GM18861 (cell line): ENCODE results near the gene MX1.

Experiments
- ATAC-seq: cut with Tn5 transposase; IDR thresholded peaks from one replicate; pipeline ENCODE4 v1.9.1; 2021; ENCODE audit not compliant: unreplicated experiment

MX1 gene

GRCh38 chr21:41425954-41426675 is at the start of gene MX1:
MX1 (plus strand) TSS chr21:41426239; CDS start chr21:41432071, 5,832 bp downstream.
- peak; percentile 75 for ATAC-seq

DNA sequence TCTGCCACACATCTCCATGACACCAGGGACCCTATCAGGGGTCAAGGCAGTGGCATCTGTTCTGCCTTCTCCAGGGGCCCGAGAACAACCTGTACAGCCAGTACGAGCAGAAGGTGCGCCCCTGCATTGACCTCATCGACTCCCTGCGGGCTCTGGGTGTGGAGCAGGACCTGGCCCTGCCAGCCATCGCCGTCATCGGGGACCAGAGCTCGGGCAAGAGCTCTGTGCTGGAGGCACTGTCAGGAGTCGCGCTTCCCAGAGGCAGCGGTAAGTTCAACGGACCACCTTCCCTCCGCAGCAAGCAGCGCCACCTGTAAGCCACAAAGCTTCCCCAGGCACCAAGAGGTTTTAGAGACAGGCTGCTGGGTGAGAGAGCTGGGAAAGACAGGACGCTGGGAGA is 48.3 kb upstream of the MX1 start:
- ATAC-seq, result no peak

DNA sequence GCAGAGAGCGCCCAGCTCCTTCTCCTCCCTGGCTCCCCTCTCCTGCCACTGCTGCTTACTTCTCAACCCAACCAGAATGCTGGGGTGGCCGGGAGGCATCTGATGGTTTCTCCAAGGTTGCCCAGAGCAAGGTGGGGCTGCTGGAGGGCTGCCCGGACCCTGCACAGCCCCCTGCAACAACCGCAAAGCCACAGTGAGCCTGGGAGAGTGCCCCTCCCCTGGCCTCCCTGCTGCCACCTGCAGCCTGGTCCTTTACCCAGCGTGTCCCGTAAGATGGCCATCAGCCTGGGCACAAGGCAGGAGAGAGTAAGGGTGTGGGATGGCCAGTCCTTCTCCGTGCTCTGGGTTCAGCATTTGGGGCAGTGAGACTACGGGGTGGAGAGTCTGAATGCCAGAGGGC is 47.2 kb upstream of the MX1 start:
- no peak for ATAC-seq

GRCh38 chr21:41379901-41380300 is 46.1 kb upstream of the MX1 start:
- no peak for ATAC-seq

DNA sequence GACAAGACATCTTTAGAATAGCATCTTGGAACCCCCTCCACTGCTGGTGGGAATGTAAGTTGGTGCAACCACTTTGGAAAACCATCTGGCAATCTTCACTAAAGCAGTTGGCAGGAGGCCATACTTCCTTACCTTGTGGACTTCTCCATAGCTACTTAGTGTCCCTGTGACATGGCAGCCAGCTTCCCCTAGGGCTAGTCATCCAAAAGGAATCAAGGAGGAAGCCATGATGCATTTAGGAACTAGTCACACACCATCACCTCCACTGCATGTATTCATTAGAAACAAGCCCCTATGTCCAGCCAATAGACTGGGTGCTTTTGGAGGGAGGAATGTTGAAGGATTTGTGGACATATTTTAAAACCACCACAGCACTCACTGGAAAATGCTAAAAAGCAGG is 44.3 kb upstream of the MX1 start:
- ATAC-seq, result no peak

DNA sequence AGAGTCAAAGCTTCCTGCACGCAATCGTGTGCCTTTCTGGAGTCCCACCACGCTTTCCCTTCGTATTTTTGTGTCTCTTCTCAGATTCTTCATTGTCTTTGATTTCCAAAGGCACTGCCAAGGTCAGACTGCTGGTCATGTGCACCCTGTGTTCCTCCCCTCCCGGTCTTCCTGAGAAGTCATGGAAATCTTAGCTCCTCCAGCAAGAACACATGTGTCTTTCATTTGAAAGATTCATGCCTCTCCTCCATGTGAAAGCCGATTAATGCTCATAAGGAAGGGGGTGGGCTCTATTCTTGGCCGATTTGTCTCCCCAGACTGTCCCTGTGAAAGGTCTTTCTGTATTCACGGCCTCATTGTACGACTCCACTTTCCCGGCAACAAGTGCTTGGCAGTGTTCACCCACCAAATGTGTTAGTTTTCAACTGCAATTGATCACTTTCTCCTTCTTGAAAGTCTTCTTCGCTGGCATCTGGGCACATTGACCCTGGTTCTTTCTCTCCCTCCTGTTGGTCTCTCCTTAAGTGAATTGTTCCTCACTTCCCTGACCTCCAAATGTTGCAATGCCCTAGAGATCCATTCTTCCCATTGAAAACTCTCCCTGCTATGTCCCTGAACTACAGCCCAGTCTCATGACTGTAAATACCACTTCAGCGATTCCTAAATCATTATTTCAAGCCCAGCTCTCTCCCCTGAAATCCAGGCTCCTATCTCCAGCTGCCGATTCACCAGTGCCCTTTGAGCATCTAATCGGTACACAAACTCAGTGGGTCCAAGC is 38.8 kb upstream of the MX1 start:
- no peak for ATAC-seq

DNA sequence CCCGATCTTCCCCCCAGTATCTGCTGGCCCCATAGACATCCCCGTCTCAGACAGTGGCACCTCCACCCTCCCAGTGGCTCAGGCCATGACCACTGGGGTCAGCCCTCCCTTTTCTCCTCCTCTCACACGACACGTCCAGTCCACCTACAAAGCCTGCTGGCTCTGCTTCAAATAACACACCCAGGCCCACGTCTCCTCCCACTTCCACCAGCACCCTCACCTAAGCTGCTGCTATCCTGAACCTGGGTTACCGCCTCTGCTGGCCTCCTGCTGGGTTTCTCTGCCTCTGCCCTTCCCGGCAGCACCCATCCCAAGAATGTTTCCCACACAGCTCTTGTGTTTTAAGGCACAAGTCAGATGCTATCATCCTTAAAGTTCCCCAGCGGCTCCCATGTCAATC is 38.2 kb upstream of the MX1 start:
- ATAC-seq, result no peak

DNA sequence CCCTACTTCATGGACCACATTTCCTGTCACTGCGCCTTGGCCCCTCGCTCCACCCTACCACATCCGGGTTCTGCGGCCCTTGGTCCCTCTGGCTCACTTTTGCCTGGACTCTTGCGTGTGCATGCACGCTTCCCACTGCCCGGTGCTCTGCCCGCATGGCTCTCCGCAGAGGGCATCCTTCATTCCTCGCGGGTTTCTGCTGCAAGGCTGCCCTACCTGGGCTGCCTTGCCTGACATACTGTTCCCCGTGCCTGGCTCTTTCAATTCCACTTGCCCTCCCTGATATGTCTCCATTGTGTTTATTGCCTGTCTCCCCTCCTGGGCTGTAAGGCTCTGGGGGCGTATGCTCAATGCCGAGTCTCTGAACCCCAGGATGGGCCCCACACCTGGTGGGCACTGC is 37.8 kb upstream of the MX1 start:
- no peak for ATAC-seq

- no peak for ATAC-seq
Measured at GRCh38 chr21:41390043-41390639, 35.9 kb upstream of the MX1 start.

GRCh38 chr21:41393876-41394465 is 32.1 kb upstream of the MX1 start:
- ATAC-seq, result no peak

DNA sequence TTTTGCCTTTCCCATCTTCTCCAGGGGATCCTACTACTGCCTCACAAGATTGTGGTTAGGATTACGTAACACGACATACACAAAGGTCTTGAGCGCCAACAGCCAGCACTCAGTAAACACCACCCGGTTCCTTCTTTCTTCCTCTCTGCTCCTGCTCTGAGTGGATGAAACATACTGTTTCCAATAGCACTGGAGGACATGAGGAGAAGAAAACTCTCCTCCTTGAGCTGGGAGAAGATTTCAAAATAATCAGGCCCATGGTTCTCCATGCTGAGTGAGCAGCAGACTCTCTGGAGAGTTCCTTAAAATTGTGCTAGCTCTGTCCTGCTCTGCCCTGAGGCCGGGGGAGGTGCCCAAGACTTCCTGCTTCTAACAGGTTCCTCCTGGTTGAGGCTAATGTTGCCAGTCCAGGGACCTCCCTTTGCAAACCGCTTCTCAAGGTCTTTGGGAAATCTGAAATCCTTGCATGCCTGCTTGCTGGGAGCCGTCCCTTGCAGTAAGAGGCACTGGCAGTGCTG is 29.4 kb upstream of the MX1 start:
- ATAC-seq, result no peak

DNA sequence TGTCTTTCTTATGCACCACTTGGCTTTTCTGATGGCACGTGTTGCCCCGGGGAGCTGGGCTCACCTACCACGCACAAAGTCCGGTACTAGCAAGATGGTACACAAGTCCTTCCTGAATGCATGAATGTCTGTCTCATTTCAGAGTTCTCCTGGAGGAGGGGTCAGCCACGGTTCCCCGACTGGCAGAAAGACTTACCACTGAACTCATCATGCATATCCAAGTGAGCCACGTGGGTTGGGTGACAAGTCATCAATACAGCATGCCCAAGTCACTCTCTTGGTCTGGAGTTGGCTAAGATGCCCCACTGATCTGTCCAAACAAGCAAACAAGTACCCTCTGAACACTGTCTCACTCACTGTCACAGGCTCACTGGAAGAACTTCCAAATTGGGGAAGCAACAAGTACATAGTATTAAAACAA is 28.6 kb upstream of the MX1 start:
- ATAC-seq, result no peak

DNA sequence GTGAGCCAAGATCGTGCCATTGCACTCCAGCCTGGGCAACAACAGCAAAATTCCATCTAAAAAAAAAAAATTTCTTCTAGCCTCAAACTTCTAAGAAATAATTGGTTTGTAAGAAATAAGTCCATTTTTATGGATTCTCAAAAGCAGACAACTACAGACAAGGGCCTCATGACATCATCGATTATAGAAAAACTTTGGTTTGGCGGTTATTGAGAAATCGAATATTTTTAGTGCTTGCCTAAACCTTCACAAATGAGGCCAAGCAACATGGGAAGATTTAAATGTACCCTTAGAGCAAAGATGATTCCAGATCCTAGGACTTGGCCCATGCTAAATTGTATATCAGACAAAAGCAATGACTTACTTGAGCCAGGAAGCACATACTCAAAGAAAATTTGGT is 27.8 kb upstream of the MX1 start:
- ATAC-seq, result no peak

DNA sequence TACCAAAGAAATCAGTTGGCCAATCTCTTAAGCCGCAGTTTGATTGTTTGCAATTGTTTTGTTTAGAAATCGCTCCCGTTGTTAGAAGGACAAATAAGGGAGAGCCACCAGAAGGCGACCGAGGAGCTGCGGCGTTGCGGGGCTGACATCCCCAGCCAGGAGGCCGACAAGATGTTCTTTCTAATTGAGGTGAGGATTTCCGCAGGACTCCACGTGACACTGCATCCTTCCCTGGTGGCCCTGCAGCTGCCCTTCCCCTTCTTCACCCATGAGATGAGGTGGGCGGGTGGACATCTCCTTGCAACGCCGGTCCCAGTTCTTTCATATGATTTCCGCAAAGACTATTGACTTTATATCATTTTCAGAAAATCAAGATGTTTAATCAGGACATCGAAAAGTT is 27.2 kb upstream of the MX1 start:
- no peak for ATAC-seq

GRCh38 chr21:41399246-41399800 is 26.7 kb upstream of the MX1 start:
- ATAC-seq, result no peak

- no peak for ATAC-seq
Measured at GRCh38 chr21:41402231-41402630, 23.8 kb upstream of the MX1 start.

GRCh38 chr21:41402796-41403195 is 23.2 kb upstream of the MX1 start:
- ATAC-seq, result no peak

GRCh38 chr21:41403331-41403730 is 22.7 kb upstream of the MX1 start:
- ATAC-seq, result no peak

GRCh38 chr21:41403966-41404365 is 22.1 kb upstream of the MX1 start:
- no peak for ATAC-seq

DNA sequence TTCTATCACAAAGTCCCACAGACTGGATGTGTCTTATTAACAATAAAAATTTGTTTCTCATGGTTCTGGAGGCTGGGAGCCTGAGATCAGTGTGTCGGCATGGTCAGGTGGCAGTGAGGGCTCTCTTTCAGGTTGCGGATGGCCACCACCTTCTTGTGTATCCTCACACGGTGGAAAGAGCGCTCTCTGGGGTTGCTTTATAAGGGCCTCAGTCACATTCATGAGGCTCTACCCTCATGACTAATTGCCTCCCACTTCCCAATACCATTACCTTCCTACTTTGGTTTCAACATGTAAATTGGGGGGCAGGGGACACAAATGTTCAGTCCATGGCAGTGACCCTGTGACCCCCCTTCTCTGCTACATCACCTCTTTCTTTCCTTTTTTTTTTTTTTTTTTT is 20.7 kb upstream of the MX1 start:
- no peak for ATAC-seq

GRCh38 chr21:41406340-41406739 is 19.7 kb upstream of the MX1 start:
- ATAC-seq, result no peak
